Ishikawa (cell line): Measurements from ENCODE around the gene PLEKHS1.

ENCODE experiments used
- CEBPB ChIP-seq: IDR thresholded peaks from 2 replicates; pipeline ENCODE4 v1.6.1; 2012
- EP300 ChIP-seq: IDR thresholded peaks from 2 replicates; pipeline ENCODE4 v1.6.1; 2012; ENCODE audit warnings: borderline replicate concordance
- MAX ChIP-seq: IDR thresholded peaks from 2 replicates; pipeline ENCODE4 v1.6.1; 2012
- RAD21 ChIP-seq: IDR thresholded peaks from 2 replicates; pipeline ENCODE4 v1.6.1; 2012; ENCODE audit warnings: low read depth
- TCF12 ChIP-seq: IDR thresholded peaks from 2 replicates; pipeline ENCODE4 v1.6.1; 2012; ENCODE audit warnings: low read depth
- TEAD4 ChIP-seq: IDR thresholded peaks from 2 replicates; pipeline ENCODE4 v1.6.1; 2012

DNA sequence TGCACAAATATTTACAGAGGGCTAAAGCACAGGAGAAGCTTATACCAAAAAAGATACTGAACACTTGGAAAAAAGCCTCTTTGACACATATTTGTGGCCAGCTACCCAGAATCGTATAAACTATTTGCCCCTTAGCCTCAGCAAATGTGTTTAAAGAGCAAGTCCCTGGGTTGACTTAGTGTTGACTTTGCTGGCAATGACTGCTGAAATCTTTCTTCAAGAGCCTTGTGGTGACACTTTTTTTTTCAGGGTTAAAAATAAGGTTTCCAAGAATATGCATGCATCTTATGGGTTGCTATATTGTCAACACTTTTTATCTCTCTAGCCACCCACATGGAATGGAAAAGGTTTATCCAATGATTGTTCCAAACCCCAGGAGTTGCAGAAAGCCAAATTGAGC is 14.9 kb upstream of the PLEKHS1 start:
- TF ChIP-seq RAD21 (no peak), TCF12 (no peak), CEBPB (no peak), TEAD4 (no peak), EP300 (no peak), MAX (no peak)
